Measurements from ENCODE around the gene FAM131A.

DNA sequence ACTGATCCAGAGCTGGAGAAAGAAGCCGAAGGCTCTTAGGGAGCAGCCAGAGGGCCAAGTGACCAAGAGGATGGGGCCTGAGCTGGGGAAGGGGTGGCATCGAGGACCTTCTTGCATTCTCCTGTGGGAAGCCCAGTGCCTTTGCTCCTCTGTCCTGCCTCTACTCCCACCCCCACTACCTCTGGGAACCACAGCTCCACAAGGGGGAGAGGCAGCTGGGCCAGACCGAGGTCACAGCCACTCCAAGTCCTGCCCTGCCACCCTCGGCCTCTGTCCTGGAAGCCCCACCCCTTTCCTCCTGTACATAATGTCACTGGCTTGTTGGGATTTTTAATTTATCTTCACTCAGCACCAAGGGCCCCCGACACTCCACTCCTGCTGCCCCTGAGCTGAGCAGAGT is 52.0 kb downstream of the FAM131A start:
- TF ChIP-seq, protein P1, sequence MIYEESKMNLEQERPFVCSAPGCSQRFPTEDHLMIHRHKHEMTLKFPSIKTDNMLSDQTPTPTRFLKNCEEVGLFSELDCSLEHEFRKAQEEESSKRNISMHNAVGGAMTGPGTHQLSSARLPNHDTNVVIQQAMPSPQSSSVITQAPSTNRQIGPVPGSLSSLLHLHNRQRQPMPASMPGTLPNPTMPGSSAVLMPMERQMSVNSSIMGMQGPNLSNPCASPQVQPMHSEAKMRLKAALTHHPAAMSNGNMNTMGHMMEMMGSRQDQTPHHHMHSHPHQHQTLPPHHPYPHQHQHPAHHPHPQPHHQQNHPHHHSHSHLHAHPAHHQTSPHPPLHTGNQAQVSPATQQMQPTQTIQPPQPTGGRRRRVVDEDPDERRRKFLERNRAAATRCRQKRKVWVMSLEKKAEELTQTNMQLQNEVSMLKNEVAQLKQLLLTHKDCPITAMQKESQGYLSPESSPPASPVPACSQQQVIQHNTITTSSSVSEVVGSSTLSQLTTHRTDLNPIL (CRISPR knock-in tag; IDR thresholded peaks at IDR 0.05; ENCODE audit: low read depth), result no peak
- TF ChIP-seq, protein P2, sequence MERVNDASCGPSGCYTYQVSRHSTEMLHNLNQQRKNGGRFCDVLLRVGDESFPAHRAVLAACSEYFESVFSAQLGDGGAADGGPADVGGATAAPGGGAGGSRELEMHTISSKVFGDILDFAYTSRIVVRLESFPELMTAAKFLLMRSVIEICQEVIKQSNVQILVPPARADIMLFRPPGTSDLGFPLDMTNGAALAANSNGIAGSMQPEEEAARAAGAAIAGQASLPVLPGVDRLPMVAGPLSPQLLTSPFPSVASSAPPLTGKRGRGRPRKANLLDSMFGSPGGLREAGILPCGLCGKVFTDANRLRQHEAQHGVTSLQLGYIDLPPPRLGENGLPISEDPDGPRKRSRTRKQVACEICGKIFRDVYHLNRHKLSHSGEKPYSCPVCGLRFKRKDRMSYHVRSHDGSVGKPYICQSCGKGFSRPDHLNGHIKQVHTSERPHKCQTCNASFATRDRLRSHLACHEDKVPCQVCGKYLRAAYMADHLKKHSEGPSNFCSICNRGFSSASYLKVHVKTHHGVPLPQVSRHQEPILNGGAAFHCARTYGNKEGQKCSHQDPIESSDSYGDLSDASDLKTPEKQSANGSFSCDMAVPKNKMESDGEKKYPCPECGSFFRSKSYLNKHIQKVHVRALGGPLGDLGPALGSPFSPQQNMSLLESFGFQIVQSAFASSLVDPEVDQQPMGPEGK (CRISPR knock-in tag; IDR thresholded peaks at IDR 0.05; ENCODE audit: borderline replicate concordance), result no peak
- TF ChIP-seq ZFP3 (CRISPR knock-in tag; IDR thresholded peaks at IDR 0.05) (no peak), ARNTL (CRISPR knock-in tag; IDR thresholded peaks at IDR 0.05; ENCODE audit: borderline replicate concordance, low read depth) (no peak), BACH2 (CRISPR knock-in tag; IDR thresholded peaks at IDR 0.05; ENCODE audit: borderline replicate concordance) (no peak), RARB (CRISPR knock-in tag; IDR thresholded peaks at IDR 0.05) (no peak), ZFP30 (CRISPR knock-in tag; IDR thresholded peaks at IDR 0.05) (no peak), TCF4 (CRISPR knock-in tag; IDR thresholded peaks at IDR 0.05; ENCODE audit: borderline replicate concordance) (no peak), GLIS3 (CRISPR knock-in tag; IDR thresholded peaks at IDR 0.05) (no peak), ZNF70 (CRISPR knock-in tag; IDR thresholded peaks at IDR 0.05) (no peak), ZNF565 (CRISPR knock-in tag; conservative IDR thresholded peaks at IDR 0.05; ENCODE audit: low read depth) (no peak), ZC3H10 (CRISPR knock-in tag; IDR thresholded peaks at IDR 0.05) (no peak), CSDC2 (CRISPR knock-in tag; IDR thresholded peaks at IDR 0.05) (no peak)

All from SK-N-SH treated with all-trans-retinoic acid at 6 μM for 48 hours (cell line).